ENCODE results near the gene GMEB2.
A peak's percentile ranks its signal among the peaks of the same experiment; 100 is the strongest.

Gene GMEB2

GRCh38 chr20:63585616-63586565, 41.0 kb downstream of the GMEB2 start:
- no peak overlapping the region for H3K27ac ChIP-seq

GRCh38 chr20:63582382-63583063, 44.4 kb downstream of the GMEB2 start:
- no peak overlapping the region for H3K27ac ChIP-seq
- TF ChIP-seq CTCF (IDR thresholded peaks at IDR 0.05) (no peak), ZFX (IDR thresholded peaks at IDR 0.05; ENCODE audit: borderline replicate concordance) (no peak)

More at GRCh38 chr20:63585616-63586565, 41.0 kb downstream of the GMEB2 start:
- TF ChIP-seq CTCF (IDR thresholded peaks at IDR 0.05) (no peak), ZFX (IDR thresholded peaks at IDR 0.05; ENCODE audit: borderline replicate concordance) (no peak)

- H3K27ac ChIP-seq = no peak overlapping the region
- TF ChIP-seq ZFX (IDR thresholded peaks at IDR 0.05; ENCODE audit: borderline replicate concordance) (no peak), CTCF (IDR thresholded peaks at IDR 0.05) (peak; percentile 34)
Observed at GRCh38 chr20:63580796-63581461, 46.0 kb downstream of the GMEB2 start.

GRCh38 chr20:63579017-63579694, 47.7 kb downstream of the GMEB2 start:
- TF ChIP-seq ZFX (IDR thresholded peaks at IDR 0.05; ENCODE audit: borderline replicate concordance) = no peak
- TF ChIP-seq CTCF (IDR thresholded peaks at IDR 0.05) = no peak
- H3K27ac ChIP-seq = no peak overlapping the region

GRCh38 chr20:63578224-63579016, 48.5 kb downstream of the GMEB2 start:
- no peak for TF ChIP-seq ZFX (IDR thresholded peaks at IDR 0.05; ENCODE audit: borderline replicate concordance)
- peak; percentile 25 for TF ChIP-seq CTCF (IDR thresholded peaks at IDR 0.05)
- H3K27ac ChIP-seq = no peak overlapping the region

- H3K27ac ChIP-seq = no peak overlapping the region
- TF ChIP-seq ZFX (IDR thresholded peaks at IDR 0.05; ENCODE audit: borderline replicate concordance) (no peak), CTCF (IDR thresholded peaks at IDR 0.05) (no peak)
Observed at GRCh38 chr20:63577317-63577894, 49.5 kb downstream of the GMEB2 start.

Data from 22Rv1 (cell line).